ENCODE measurements around the gene KRT9.

GRCh38 chr17:41556306-41556705, 15.6 kb downstream of the KRT9 start:
- TF ChIP-seq, protein P1, sequence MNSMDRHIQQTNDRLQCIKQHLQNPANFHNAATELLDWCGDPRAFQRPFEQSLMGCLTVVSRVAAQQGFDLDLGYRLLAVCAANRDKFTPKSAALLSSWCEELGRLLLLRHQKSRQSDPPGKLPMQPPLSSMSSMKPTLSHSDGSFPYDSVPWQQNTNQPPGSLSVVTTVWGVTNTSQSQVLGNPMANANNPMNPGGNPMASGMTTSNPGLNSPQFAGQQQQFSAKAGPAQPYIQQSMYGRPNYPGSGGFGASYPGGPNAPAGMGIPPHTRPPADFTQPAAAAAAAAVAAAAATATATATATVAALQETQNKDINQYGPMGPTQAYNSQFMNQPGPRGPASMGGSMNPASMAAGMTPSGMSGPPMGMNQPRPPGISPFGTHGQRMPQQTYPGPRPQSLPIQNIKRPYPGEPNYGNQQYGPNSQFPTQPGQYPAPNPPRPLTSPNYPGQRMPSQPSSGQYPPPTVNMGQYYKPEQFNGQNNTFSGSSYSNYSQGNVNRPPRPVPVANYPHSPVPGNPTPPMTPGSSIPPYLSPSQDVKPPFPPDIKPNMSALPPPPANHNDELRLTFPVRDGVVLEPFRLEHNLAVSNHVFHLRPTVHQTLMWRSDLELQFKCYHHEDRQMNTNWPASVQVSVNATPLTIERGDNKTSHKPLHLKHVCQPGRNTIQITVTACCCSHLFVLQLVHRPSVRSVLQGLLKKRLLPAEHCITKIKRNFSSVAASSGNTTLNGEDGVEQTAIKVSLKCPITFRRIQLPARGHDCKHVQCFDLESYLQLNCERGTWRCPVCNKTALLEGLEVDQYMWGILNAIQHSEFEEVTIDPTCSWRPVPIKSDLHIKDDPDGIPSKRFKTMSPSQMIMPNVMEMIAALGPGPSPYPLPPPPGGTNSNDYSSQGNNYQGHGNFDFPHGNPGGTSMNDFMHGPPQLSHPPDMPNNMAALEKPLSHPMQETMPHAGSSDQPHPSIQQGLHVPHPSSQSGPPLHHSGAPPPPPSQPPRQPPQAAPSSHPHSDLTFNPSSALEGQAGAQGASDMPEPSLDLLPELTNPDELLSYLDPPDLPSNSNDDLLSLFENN (IDR thresholded peaks at IDR 0.05; ENCODE audit: low read depth in 2 of 2, low read length in 2 of 2), result no peak
- TF ChIP-seq ZKSCAN8 (CRISPR knock-in tag; IDR thresholded peaks at IDR 0.05) (no peak), ZNF695 (CRISPR knock-in tag; IDR thresholded peaks at IDR 0.05) (no peak), NR2F6 (CRISPR knock-in tag; IDR thresholded peaks at IDR 0.05) (no peak), ZNF561 (CRISPR knock-in tag; conservative IDR thresholded peaks at IDR 0.05) (no peak), NBN (IDR thresholded peaks at IDR 0.05; ENCODE audit: low read depth) (no peak)
